Activated CD8-positive, alpha-beta T cell treated with anti-CD3 and anti-CD28 coated beads for 36 hours (primary cell): ENCODE data around the gene IGSF3. TPM values are rescaled to one million over a fixed set of nuclear protein-coding genes. Genes with fewer than 3 reads are reported as not detected.

Experiments used
- ATAC-seq: fragments of 200-7000 bp; cut with Tn5 transposase; one replicate; pipeline ENCODE4 v1.10.0; 2021; ENCODE audit warnings: mild to moderate bottlenecking, moderate library complexity
- CTCF ChIA-PET: fragments of 350-600 bp; sonication (Branson Sonifier 250); formaldehyde crosslinking; loops from one replicate; lab custom pipeline; 2021; ENCODE audit warnings: antibody characterized with exemption; lab: Charles Lee
- POLR2A ChIA-PET: fragments of 350-600 bp; sonication (Branson Sonifier 250); formaldehyde crosslinking; loops from one replicate; lab custom pipeline; 2021; ENCODE audit warnings: antibody characterized with exemption; lab: Charles Lee
- DNase-seq: peaks from one replicate; pipeline ENCODE4 v3.0.0-alpha.2; 2020
- H3K27ac Mint-ChIP-seq: one replicate; pipeline ENCODE4 v1.8.0; 2021; ENCODE audit warnings: mild to moderate bottlenecking, mixed read lengths
- H3K27me3 Mint-ChIP-seq: one replicate; pipeline ENCODE4 v1.8.0; 2021; ENCODE audit warnings: mixed read lengths
- H3K36me3 Mint-ChIP-seq: one replicate; pipeline ENCODE4 v1.8.0; 2021; ENCODE audit warnings: low read depth, mixed read lengths
- H3K4me1 Mint-ChIP-seq: one replicate; pipeline ENCODE4 v1.8.0; 2021; ENCODE audit warnings: low read depth, mixed read lengths
- H3K4me3 Mint-ChIP-seq: one replicate; pipeline ENCODE4 v1.8.0; 2021; ENCODE audit warnings: mild to moderate bottlenecking, moderate library complexity, mixed read lengths
- H3K9me3 Mint-ChIP-seq: one replicate; pipeline ENCODE4 v1.8.0; 2021; ENCODE audit warnings: mixed read lengths
- CTCF ChIP-seq: fragments of 200-600 bp; IDR thresholded peaks from one replicate; pipeline ENCODE4 v1.8.0; 2022; ENCODE audit warnings: antibody characterized with exemption, mild to moderate bottlenecking
- intact Hi-C: fragments of 100-400 bp; cut with micrococcal nuclease; formaldehyde crosslinking; loops from one replicate; pipeline ENCODE4 v1.10.0; 2022
- total RNA-seq, 2 experiments: library from RNA; stranded (reverse); gene quantifications; one replicate each; pipeline ENCODE4 v1.2.3, GENCODE V29; 2021

IGSF3 gene
- total RNA-seq, 2 experiments from 2014 or later = 0.54 to 0.72 TPM

- POLR2A ChIA-PET = no interaction called here
- H3K27me3 Mint-ChIP-seq = peaks cover 2% of the 10 kb centered on the region
- TF ChIP-seq CTCF = no peak
- H3K9me3 Mint-ChIP-seq = no peaks in the 10 kb centered on the region
- CTCF ChIA-PET = interaction anchor here (0.7 kb wide), 1 partner anchor 18 kb away, joined by 4 read pairs; no protein-coding TSS in a partner anchor
- H3K4me3 Mint-ChIP-seq = no peak overlapping the region
- H3K36me3 Mint-ChIP-seq = no peaks in the 10 kb centered on the region
- no peak overlapping the region for H3K27ac Mint-ChIP-seq
- ATAC-seq (no peak), DNase-seq (no peak)
- intact Hi-C loops = no loop called here
- H3K4me1 Mint-ChIP-seq = no peaks in the 10 kb centered on the region
Observed at GRCh38 chr1:116690849-116691406, 23.4 kb upstream of the IGSF3 start.

- TF ChIP-seq CTCF = no peak
- Mint-ChIP-seq H3K36me3 (no peaks in the 10 kb centered on the region), H3K4me1 (no peaks in the 10 kb centered on the region), H3K27me3 (peaks cover 2% of the 10 kb centered on the region), H3K4me3 (no peak overlapping the region), H3K27ac (no peak overlapping the region), H3K9me3 (no peaks in the 10 kb centered on the region)
- POLR2A ChIA-PET = interaction anchor here (1.2 kb wide), 1 partner anchor 20 kb away, joined by 3 read pairs; no protein-coding TSS in a partner anchor
- ATAC-seq (no peak), DNase-seq (no peak)
- intact Hi-C loops = no loop called here
- CTCF ChIA-PET = interaction anchor here (0.7 kb wide), 1 partner anchor 17 kb away, joined by 4 read pairs; no protein-coding TSS in a partner anchor
Observed at GRCh38 chr1:116690396-116690848, 22.9 kb upstream of the IGSF3 start.

GRCh38 chr1:116686723-116687352 lies 19.3 kb upstream of the IGSF3 start:
- Mint-ChIP-seq H3K4me1 (no peaks in the 10 kb centered on the region), H3K27ac (no peak overlapping the region), H3K27me3 (no peaks in the 10 kb centered on the region), H3K4me3 (no peak overlapping the region), H3K36me3 (no peaks in the 10 kb centered on the region), H3K9me3 (no peaks in the 10 kb centered on the region)
- TF ChIP-seq CTCF = no peak
- DNase-seq = no peak
- ATAC-seq = no peak
- intact Hi-C loops = no loop called here
- POLR2A ChIA-PET = no interaction called here
- CTCF ChIA-PET = no interaction called here

GRCh38 chr1:116686175-116686574 lies 18.6 kb upstream of the IGSF3 start:
- H3K4me1 Mint-ChIP-seq = no peaks in the 10 kb centered on the region
- ChIA-PET CTCF (interaction anchor here (0.8 kb wide), 1 partner anchor 14 kb away, joined by 3 read pairs; no protein-coding TSS in a partner anchor), POLR2A (no interaction called here)
- no peak for ATAC-seq
- intact Hi-C loops = no loop called here
- TF ChIP-seq CTCF = no peak
- no peak overlapping the region for H3K27ac Mint-ChIP-seq
- H3K9me3 Mint-ChIP-seq = no peaks in the 10 kb centered on the region
- no peaks in the 10 kb centered on the region for H3K36me3 Mint-ChIP-seq
- no peaks in the 10 kb centered on the region for H3K27me3 Mint-ChIP-seq
- no peak for DNase-seq
- H3K4me3 Mint-ChIP-seq = no peak overlapping the region

- Mint-ChIP-seq H3K27me3 (peaks cover 2% of the 10 kb centered on the region), H3K36me3 (no peaks in the 10 kb centered on the region), H3K27ac (no peak overlapping the region), H3K4me1 (no peaks in the 10 kb centered on the region), H3K9me3 (no peaks in the 10 kb centered on the region), H3K4me3 (no peak overlapping the region)
- ATAC-seq = no peak
- POLR2A ChIA-PET = no interaction called here
- CTCF ChIA-PET = no interaction called here
- no peak for TF ChIP-seq CTCF
- intact Hi-C loops = no loop called here
- no peak for DNase-seq
Observed at GRCh38 chr1:116684575-116684974, 17.0 kb upstream of the IGSF3 start.
